ENCODE measurements around the gene HEATR1. TPM values are rescaled to one million over a fixed set of nuclear protein-coding genes. Genes with fewer than 3 reads are reported as not detected.
"Not testable (repeated sequence)": the region's sequence is repeated elsewhere in the genome, so short reads cannot be mapped to it uniquely, and the experiment has no call there.

The HEATR1 gene
- total RNA-seq, 3 donors from 2014 or later: 22.0 to 27.2 (median 22.9) TPM

- DNase-seq: no peak
- TF ChIP-seq, protein P1, sequence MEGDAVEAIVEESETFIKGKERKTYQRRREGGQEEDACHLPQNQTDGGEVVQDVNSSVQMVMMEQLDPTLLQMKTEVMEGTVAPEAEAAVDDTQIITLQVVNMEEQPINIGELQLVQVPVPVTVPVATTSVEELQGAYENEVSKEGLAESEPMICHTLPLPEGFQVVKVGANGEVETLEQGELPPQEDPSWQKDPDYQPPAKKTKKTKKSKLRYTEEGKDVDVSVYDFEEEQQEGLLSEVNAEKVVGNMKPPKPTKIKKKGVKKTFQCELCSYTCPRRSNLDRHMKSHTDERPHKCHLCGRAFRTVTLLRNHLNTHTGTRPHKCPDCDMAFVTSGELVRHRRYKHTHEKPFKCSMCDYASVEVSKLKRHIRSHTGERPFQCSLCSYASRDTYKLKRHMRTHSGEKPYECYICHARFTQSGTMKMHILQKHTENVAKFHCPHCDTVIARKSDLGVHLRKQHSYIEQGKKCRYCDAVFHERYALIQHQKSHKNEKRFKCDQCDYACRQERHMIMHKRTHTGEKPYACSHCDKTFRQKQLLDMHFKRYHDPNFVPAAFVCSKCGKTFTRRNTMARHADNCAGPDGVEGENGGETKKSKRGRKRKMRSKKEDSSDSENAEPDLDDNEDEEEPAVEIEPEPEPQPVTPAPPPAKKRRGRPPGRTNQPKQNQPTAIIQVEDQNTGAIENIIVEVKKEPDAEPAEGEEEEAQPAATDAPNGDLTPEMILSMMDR (IDR thresholded peaks at IDR 0.05): no peak
- Histone ChIP-seq H3K36me3 (ENCODE audit: low read depth) (no peaks in the 10 kb centered on the region), H3K9me3 (no peaks in the 10 kb centered on the region), H3K4me1 (ENCODE audit: low read depth) (no peaks in the 10 kb centered on the region), H3K4me3 (no peak overlapping the region)
- ATAC-seq: no peak
- intact Hi-C loops (cut with DNase I, micrococcal nuclease): no loop called here
Observed at GRCh38 chr1:236578661-236579060, 25.7 kb downstream of the HEATR1 start.

GRCh38 chr1:236577041-236577440 lies 27.3 kb downstream of the HEATR1 start:
- ATAC-seq; intact Hi-C loops (cut with DNase I, micrococcal nuclease); H3K9me3 ChIP-seq; H3K36me3 ChIP-seq (ENCODE audit: low read depth); H3K4me3 ChIP-seq; H3K4me1 ChIP-seq (ENCODE audit: low read depth); DNase-seq: not testable (repeated sequence)

DNA sequence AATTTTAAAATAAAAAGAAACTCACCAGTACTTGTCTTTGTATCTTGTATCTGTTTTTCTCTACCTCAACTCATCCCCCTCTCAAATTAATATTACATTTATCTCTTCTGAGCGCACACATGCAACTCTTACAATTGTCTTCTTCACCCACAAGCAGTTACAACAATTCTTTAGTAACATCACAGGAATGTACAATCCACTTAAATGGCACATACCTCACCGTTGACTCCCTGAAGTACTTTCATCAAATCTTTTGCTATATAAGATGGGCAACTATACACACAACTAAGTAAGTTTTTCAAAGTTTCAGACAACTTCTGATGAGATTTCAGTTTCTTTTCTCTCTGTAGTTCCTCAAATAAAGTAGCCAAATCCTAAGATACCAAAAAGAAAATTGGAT lies 28.3 kb downstream of the HEATR1 start:
- no peaks in the 10 kb centered on the region for H3K4me1 ChIP-seq (ENCODE audit: low read depth)
- ATAC-seq: no peak
- intact Hi-C loops (cut with DNase I, micrococcal nuclease): no loop called here
- DNase-seq: no peak
- H3K36me3 ChIP-seq (ENCODE audit: low read depth): no peaks in the 10 kb centered on the region
- TF ChIP-seq, protein P1 (IDR thresholded peaks at IDR 0.05): no peak
- no peaks in the 10 kb centered on the region for H3K9me3 ChIP-seq
- no peak overlapping the region for H3K4me3 ChIP-seq

- intact Hi-C loops (cut with DNase I, micrococcal nuclease): no loop called here
- TF ChIP-seq, protein P1 (IDR thresholded peaks at IDR 0.05): no peak
- Histone ChIP-seq H3K36me3 (ENCODE audit: low read depth) (no peaks in the 10 kb centered on the region), H3K9me3 (no peaks in the 10 kb centered on the region), H3K4me1 (ENCODE audit: low read depth) (no peaks in the 10 kb centered on the region), H3K4me3 (no peak overlapping the region)
- ATAC-seq (no peak), DNase-seq (no peak)
Observed at GRCh38 chr1:236575523-236575922, 28.8 kb downstream of the HEATR1 start.

DNA sequence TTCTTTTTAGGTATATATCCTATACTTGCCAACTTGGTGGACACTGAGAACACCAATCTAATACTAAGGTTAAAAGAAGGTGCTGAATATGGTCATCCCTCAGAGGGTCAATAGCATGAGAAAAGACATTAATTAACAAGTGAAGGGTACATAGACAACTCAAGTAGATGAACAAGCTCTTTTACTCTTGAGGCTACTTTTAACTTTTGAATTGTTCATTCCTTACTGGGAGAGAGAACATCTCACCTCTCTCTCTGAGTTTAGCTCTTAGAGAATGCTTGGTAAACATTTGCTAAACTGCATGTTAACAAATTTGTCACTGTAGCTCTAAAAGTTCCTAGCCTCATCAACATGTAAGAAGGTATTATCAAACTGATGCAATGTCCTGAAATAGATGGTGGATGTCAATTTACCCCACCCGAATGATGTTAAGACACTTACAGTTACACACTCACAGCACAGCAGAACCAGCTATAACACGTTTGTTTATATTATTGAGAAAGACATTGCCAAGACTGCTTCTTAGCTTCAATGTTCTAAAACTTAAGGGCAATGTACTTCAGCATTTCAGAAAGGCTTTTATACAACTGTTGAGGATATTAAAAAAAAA lies 35.9 kb downstream of the HEATR1 start:
- no peak overlapping the region for H3K4me3 ChIP-seq
- no peaks in the 10 kb centered on the region for H3K36me3 ChIP-seq (ENCODE audit: low read depth)
- H3K9me3 ChIP-seq: no peaks in the 10 kb centered on the region
- ATAC-seq (no peak), DNase-seq (no peak)
- intact Hi-C loops (cut with DNase I, micrococcal nuclease): no loop called here
- TF ChIP-seq, protein P1 (IDR thresholded peaks at IDR 0.05): no peak
- H3K4me1 ChIP-seq (ENCODE audit: low read depth): no peaks in the 10 kb centered on the region

- ATAC-seq (no peak), DNase-seq (no peak)
- TF ChIP-seq, protein P1 (IDR thresholded peaks at IDR 0.05): no peak
- intact Hi-C loops (cut with DNase I, micrococcal nuclease): no loop called here
- H3K36me3 ChIP-seq (ENCODE audit: low read depth): no peaks in the 10 kb centered on the region
- H3K4me3 ChIP-seq: no peak overlapping the region
- H3K4me1 ChIP-seq (ENCODE audit: low read depth): no peaks in the 10 kb centered on the region
- no peaks in the 10 kb centered on the region for H3K9me3 ChIP-seq
Observed at GRCh38 chr1:236565530-236565929, 38.8 kb downstream of the HEATR1 start.
